Spleen (tissue), 7 donors: ENCODE measurements around the gene GPT2.

Experiments
- CTCF ChIP-seq, 11 experiments: fragments of 200-600 bp in 7 of 11; fragments of 450-650 bp in 4 of 11; sonication (generic) in 4 of 11; IDR thresholded peaks in 8 of 11; conservative IDR thresholded peaks in 3 of 11; 1 replicate in 7 of 11; 2 replicates in 4 of 11; pipeline versions ENCODE4 v1.4.0 to v1.8.0; 2016 to 2021; ENCODE audit warnings: antibody characterized with exemption in 11 of 11, inconsistent platforms in 4 of 11, mild to moderate bottlenecking in 1 of 11
- POLR2A ChIP-seq, 3 donors: fragments of 450-650 bp; IDR thresholded peaks; one replicate each; pipeline ENCODE4 v1.5.1; 2017; ENCODE audit warnings: antibody characterized with exemption in 3 of 3, mild to moderate bottlenecking in 1 of 3
- POLR2AphosphoS5 ChIP-seq, 3 donors: sonication (generic); formaldehyde crosslinking; IDR thresholded peaks; one replicate each; pipeline ENCODE4 v1.5.1; 2017; ENCODE audit warnings: antibody characterized with exemption in 3 of 3
- donor health status: DM: no; HTN: no; CAD: no; lungs with moderate emphysema.
- donor health status: DM: no; HTN: no; CAD: no.
- donor health status: DM: no; HTN: no; CAD: no.

DNA sequence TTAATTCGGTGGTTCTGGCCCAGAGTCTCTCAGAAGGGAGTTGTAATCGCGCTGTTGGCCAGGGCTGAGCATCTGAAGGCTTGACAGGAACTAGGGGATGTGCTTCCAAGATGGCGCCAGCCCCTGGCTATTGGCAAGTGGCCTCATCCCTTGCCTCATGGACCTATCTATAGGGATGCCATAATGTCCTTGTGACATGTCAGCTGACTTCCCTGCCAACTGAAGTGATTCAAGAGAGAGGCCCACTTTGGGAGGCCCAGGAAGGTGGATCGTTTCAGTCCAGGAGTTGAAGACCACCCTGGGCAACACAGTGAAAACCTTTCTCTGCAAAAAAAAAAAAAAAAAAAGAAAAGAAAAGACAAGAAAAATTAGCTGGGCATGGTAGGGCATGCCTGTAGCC, 38.2 kb upstream of the GPT2 start:
- TF ChIP-seq CTCF (IDR thresholded peaks at IDR 0.05 in 8 of 11, conservative IDR thresholded peaks at IDR 0.05 in 3 of 11) (no peak), POLR2A (IDR thresholded peaks at IDR 0.05) (no peak), POLR2AphosphoS5 (IDR thresholded peaks at IDR 0.05) (no peak)
